Keratinocyte (primary cell): ENCODE data around the gene STX16. TPM values are rescaled to one million over a fixed set of nuclear protein-coding genes. Genes with fewer than 3 reads are reported as not detected.
A peak's percentile ranks its signal among the peaks of the same experiment; 100 is the strongest.

ENCODE experiments used
- DNase-seq: peaks from one replicate; pipeline ENCODE4 v3.0.0-alpha.2; 2011; ENCODE audit warnings: low read depth, missing footprints, low spot score
- FAIRE-seq: peaks from 2 replicates; lab custom pipeline; 2011; peaks lifted over from hg19 to GRCh38; lab: Jason Lieb, UNC
- H2AFZ ChIP-seq: 2 replicates; pipeline ENCODE4 v1.6.0; 2012; ENCODE audit warnings: low read length, control low read depth, inconsistent platforms; ENCODE audit not compliant: control insufficient read depth
- H3K27ac ChIP-seq: 2 replicates; pipeline ENCODE4 v1.5.1; 2011; ENCODE audit warnings: low read length; ENCODE audit not compliant: control insufficient read depth, insufficient read depth
- H3K27me3 ChIP-seq: 3 replicates; pipeline ENCODE4 v1.6.0; 2011; ENCODE audit warnings: low read length; ENCODE audit not compliant: control insufficient read depth, insufficient read depth; ENCODE audit errors: extremely low read depth
- H3K36me3 ChIP-seq, 2 experiments: 2 replicates in 1 of 2; 3 replicates in 1 of 2; pipeline ENCODE4 v1.5.1; 2011; ENCODE audit warnings: low read length in 2 of 2, mild to moderate bottlenecking in 1 of 2; ENCODE audit not compliant: control insufficient read depth in 2 of 2, insufficient read depth in 2 of 2; ENCODE audit errors: extremely low read depth in 1 of 2
- H3K4me1 ChIP-seq: 3 replicates; pipeline ENCODE4 v1.5.1; 2011; ENCODE audit warnings: low read length; ENCODE audit not compliant: control insufficient read depth, insufficient read depth; ENCODE audit errors: extremely low read depth
- H3K4me2 ChIP-seq: 3 replicates; pipeline ENCODE4 v1.6.0; 2011; ENCODE audit warnings: low read depth, low read length; ENCODE audit not compliant: control insufficient read depth, insufficient read depth; ENCODE audit errors: extremely low read depth
- H3K4me3 ChIP-seq, 3 experiments: fragments of 200-600 bp in 1 of 3; sonication (generic) in 1 of 3; 2 replicates in 2 of 3; 3 replicates in 1 of 3; pipeline ENCODE4 v1.5.1; 2011 to 2016; ENCODE audit warnings: low read length in 3 of 3, mild to moderate bottlenecking in 3 of 3, control low read depth in 2 of 3, inconsistent platforms in 1 of 3, low read depth in 1 of 3, mixed read lengths in 1 of 3, mixed run types in 1 of 3, moderate library complexity in 1 of 3; ENCODE audit not compliant: control insufficient read depth in 2 of 3, insufficient read depth in 2 of 3; ENCODE audit errors: extremely low read depth in 1 of 3
- H3K79me2 ChIP-seq: 2 replicates; pipeline ENCODE4 v1.6.0; 2012; ENCODE audit warnings: low read length; ENCODE audit not compliant: control insufficient read depth, insufficient read depth
- H3K9ac ChIP-seq: 3 replicates; pipeline ENCODE4 v1.6.0; 2011; ENCODE audit warnings: low read length; ENCODE audit not compliant: control insufficient read depth, insufficient read depth; ENCODE audit errors: extremely low read depth
- H3K9me1 ChIP-seq: 3 replicates; pipeline ENCODE4 v1.6.0; 2011; ENCODE audit warnings: low read length; ENCODE audit not compliant: control insufficient read depth, insufficient read depth; ENCODE audit errors: extremely low read depth
- H3K9me3 ChIP-seq: 2 replicates; pipeline ENCODE4 v1.5.1; 2012; ENCODE audit warnings: low read depth, low read length; ENCODE audit not compliant: control insufficient read depth
- H4K20me1 ChIP-seq: 3 replicates; pipeline ENCODE4 v1.6.0; 2011; ENCODE audit warnings: low read length; ENCODE audit not compliant: control insufficient read depth, insufficient read depth; ENCODE audit errors: extremely low read depth
- CTCF ChIP-seq, 3 experiments: IDR thresholded peaks in 1 of 3; conservative IDR thresholded peaks in 1 of 3; optimal IDR thresholded peaks in 1 of 3; 2 replicates in 2 of 3; 3 replicates in 1 of 3; pipeline versions ENCODE3 to v1.5.1; 2011; ENCODE audit warnings: low read length in 3 of 3, mild to moderate bottlenecking in 3 of 3, moderate library complexity in 2 of 3, control low read depth in 1 of 3, inconsistent platforms in 1 of 3; ENCODE audit not compliant: insufficient read depth in 2 of 3; ENCODE audit errors: extremely low read depth in 1 of 3
- EZH2 ChIP-seq: IDR thresholded peaks from one replicate; pipeline ENCODE4 v1.6.1; 2012; ENCODE audit warnings: inconsistent platforms, mild to moderate bottlenecking, low read length, moderate library complexity
- dilution Hi-C: fragments of 300-500 bp; cut with MboI; formaldehyde crosslinking; loops from one replicate; pipeline ENCODE4 v1.7.0; 2020; ENCODE audit warnings: low sequenced_read_pairs; ENCODE audit not compliant: extremely low pct_ligation_motif_present
- polyA plus RNA-seq, 5 experiments: library from polyadenylated mRNA; depleted of rRNA in 3 of 5; stranded (reverse) in 3 of 5; stranded (forward) in 1 of 5; unstranded in 1 of 5; fragments of >200 nt; gene quantifications; 1 replicate in 1 of 5; 2 replicates in 3 of 5; 3 replicates in 1 of 5; pipeline versions ENCODE4 v1.2.1 to v1.2.3, GENCODE V29; 2011 to 2012; ENCODE audit warnings: missing spikeins in 2 of 5, low read depth in 1 of 5, low replicate concordance in 1 of 5

Gene STX16
- polyA plus RNA-seq, 1 donor (not counting 4 experiments of a cell fraction or from before 2014, with no cell fraction given): 69.7 TPM

GRCh38 chr20:58688840-58689239 is 37.8 kb downstream of the STX16 start:
- Histone ChIP-seq H3K4me2 (no peak overlapping the region), H3K27me3 (no peaks in the 10 kb centered on the region), H4K20me1 (no peaks in the 10 kb centered on the region), H3K36me3 (no peaks in the 10 kb centered on the region), H3K27ac (no peak overlapping the region), H2AFZ (no peak overlapping the region), H3K9ac (no peak overlapping the region), H3K4me3 (no peak overlapping the region), H3K79me2 (no peaks in the 10 kb centered on the region), H3K4me1 (peaks cover 10% of the 10 kb centered on the region), H3K9me3 (no peaks in the 10 kb centered on the region), H3K9me1 (no peaks in the 10 kb centered on the region)
- no peak for FAIRE-seq
- no peak for DNase-seq
- dilution Hi-C loops: no loop called here
- TF ChIP-seq EZH2 (no peak), CTCF (optimal IDR thresholded peaks at IDR 0.05 in 1 of 3, IDR thresholded peaks at IDR 0.05 in 1 of 3, conservative IDR thresholded peaks at IDR 0.05 in 1 of 3; ENCODE audit: extremely low read depth in 1 of 3, insufficient read depth in 2 of 3, low read length in 3 of 3) (no peak)

- dilution Hi-C loops: no loop called here
- peaks cover 0 to 2% of the 10 kb centered on the region in 2 experiments for H3K36me3 ChIP-seq
- peak overlapping the region; percentile 47 for H2AFZ ChIP-seq
- no peaks in the 10 kb centered on the region for H3K9me3 ChIP-seq
- no peak overlapping the region for H3K27ac ChIP-seq
- no peak overlapping the region for H3K4me3 ChIP-seq
- DNase-seq (no peak), FAIRE-seq (no peak)
- no peaks in the 10 kb centered on the region for H4K20me1 ChIP-seq
- TF ChIP-seq CTCF (optimal IDR thresholded peaks at IDR 0.05 in 1 of 3, IDR thresholded peaks at IDR 0.05 in 1 of 3, conservative IDR thresholded peaks at IDR 0.05 in 1 of 3; ENCODE audit: extremely low read depth in 1 of 3, insufficient read depth in 2 of 3, low read length in 3 of 3): no peak
- TF ChIP-seq EZH2: no peak
- H3K79me2 ChIP-seq: no peaks in the 10 kb centered on the region
- no peaks in the 10 kb centered on the region for H3K27me3 ChIP-seq
- H3K9ac ChIP-seq: no peak overlapping the region
- peaks cover 10% of the 10 kb centered on the region for H3K4me1 ChIP-seq
- H3K4me2 ChIP-seq: no peak overlapping the region
- H3K9me1 ChIP-seq: no peaks in the 10 kb centered on the region
Measured at GRCh38 chr20:58690396-58691135, 39.5 kb downstream of the STX16 start.
